Left ventricle myocardium superior (tissue), 1 donor: ENCODE measurements around the gene UTP11. TPM values are rescaled to one million over a fixed set of nuclear protein-coding genes. Genes with fewer than 3 reads are reported as not detected.

Experiments
- ATAC-seq: fragments of 200-7000 bp; cut with Tn5 transposase; one replicate; pipeline ENCODE4 v1.9.1; 2020; ENCODE audit warnings: mild to moderate bottlenecking, moderate library complexity
- DNase-seq: peaks from one replicate; pipeline ENCODE4 v3.0.0-alpha.2; 2020
- intact Hi-C: fragments of 100-400 bp; cut with micrococcal nuclease; formaldehyde crosslinking; loops from one replicate; pipeline ENCODE4 v1.11.0; 2022
- total RNA-seq: library from RNA; stranded (reverse); fragmentation: NEBNext Ultra II Directional; extraction: Animal tissue kit (Norgen Biotek cat#: 25700); gene quantifications from one replicate; pipeline ENCODE4 v1.2.1, GENCODE V29; 2021
- donor health status: DM: no; HTN: yes; CAD: no; lungs with severe emphysema.

Gene UTP11
- total RNA-seq, 1 donor from 2014 or later = 38.6 TPM

- ATAC-seq = no peak
- DNase-seq = no peak
- intact Hi-C loops = no loop called here
Measured at GRCh38 chr1:38041936-38042834, 29.7 kb downstream of the UTP11 start.

DNA sequence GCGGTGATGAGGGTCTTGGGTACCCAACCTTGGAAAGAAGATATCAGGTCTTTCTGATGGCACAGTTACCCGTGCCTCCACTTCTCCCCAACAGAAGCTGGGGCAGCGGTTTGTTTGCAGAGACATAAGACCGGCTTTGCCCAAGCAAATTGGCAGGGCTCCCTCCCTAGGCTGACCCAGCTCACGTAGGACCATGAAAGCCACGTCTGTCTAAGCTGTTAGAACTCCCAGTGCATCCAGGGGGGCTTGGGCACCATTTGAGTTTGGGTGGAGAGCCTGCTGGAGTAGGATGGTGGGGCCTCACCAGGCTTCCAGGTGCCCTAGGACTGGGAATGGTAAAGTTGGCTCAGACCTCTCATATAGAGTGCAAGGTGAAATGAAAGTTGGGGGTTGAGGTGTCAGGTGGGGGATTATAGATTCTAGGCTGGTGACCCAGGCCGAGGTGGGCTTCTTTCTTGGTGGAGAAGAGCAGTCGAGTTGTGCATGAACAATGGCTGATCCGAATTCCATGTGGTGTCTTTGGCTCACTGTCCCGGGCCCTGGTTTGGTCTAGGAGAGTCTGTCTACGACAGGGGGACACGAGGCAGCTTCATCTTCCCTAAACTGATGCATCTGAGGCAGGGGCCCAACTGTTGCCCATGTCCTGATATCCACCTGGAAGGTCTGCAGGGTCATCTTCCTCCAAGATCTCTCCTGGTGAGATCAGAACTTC, 30.7 kb downstream of the UTP11 start:
- ATAC-seq (no peak), DNase-seq (no peak)
- intact Hi-C loops = no loop called here

DNA sequence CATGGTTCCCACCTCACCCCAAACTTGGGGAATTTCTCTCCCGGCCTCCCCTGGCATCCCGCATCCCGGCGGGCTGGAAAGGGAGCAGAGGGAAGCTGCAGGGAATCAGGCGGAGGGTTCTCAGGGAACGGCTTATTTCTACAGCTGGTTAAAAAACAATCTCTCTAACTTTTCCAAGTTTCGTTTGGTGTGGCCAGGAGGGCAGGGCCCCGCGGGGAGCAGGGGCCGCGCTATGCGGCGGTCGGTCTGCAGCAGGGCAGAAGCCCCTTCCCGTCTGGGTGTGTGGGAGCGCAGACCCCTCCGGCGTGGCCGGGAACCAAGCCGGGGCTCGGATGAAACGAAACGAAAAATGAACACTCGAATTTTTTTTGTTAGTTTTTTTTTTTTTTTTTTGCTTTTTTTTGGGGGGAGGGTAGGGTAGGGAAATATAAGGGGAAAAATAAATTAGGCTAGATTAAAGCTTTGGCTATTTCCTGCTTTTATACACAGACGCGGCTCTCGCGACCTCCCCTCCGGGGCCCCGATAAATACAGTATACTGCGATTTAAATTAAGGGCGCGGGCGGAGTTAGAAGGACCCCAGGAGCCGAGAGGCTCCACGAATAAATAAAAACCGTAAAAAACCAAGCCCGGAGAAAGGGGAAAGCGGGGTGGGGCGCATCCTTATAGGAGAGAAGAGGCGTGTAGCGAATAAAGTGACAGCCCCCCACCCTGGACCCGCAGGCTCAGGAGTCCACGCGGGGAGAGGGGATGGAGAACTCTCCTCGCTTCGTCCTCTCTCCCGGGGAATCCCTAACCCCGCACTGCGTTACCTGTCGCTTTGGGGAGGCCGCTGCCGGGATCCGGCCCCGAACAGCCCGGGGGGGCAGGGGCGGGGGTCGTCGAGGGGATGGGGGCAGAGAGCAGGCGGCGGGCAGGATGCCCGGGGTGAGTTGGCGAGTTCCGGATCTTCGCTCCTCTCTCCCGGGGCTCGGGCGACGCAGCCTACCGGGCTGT, 32.0 kb downstream of the UTP11 start:
- intact Hi-C loops = no loop called here
- no peak for ATAC-seq

DNA sequence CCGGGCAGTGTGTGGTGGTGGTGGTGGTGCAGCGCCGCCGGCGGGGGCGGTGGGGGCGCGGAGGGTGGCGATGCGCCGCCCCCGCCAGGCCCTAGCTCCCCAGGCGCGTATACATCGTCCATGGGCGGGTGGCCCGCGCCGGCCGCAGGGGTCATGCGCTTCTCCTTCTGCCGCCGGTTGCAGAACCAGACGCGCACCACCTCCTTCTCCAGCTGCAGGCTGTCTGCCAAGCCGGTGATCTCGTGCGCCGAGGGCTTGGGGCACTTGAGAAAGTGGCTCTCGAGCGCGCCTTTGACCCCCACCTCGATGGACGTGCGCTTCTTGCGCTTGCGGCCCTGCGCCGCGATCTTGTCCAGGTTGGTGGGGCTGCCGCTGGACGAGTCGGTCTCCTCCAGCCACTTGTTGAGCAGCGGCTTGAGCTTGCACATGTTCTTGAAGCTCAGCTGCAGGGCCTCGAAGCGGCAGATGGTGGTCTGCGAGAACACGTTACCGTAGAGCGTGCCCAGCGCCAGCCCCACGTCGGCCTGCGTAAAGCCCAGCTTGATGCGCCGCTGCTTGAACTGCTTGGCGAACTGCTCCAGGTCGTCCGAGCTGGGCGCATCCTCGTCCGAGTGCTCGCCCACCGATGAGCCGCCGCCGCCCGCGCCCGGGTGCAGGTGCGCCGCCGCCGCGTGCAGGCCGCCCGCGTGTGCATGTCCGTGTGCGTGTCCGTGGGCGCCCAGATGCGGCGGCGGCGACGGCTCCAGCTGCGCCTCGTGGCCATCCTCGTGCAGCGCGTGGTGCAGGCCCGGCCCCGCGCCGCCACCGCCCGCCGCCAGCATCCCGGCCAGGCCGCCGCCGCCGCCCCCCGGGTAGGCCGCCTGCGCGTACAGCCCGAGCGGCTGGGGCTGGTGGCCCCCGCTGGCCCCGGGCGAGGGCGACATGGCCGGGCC, 33.1 kb downstream of the UTP11 start:
- ATAC-seq (no peak), DNase-seq (peak; percentile 46)
- intact Hi-C loops = no loop called here

More for the DNA sequence above, 32.0 kb downstream of the UTP11 start:
- no peak for DNase-seq

GRCh38 chr1:38046333-38046883, 33.9 kb downstream of the UTP11 start, which contains the start of gene POU3F1:
TSS of gene POU3F1 (minus strand) at chr1:38046793. CDS start at chr1:38046743, 50 bp downstream.
- ATAC-seq (no peak), DNase-seq (peak; percentile 51)
- intact Hi-C loops = no loop called here

- ATAC-seq (peak; percentile 99), DNase-seq (peak; percentile 95)
- intact Hi-C loops = no loop called here
Measured at GRCh38 chr1:38046884-38047602, 34.5 kb downstream of the UTP11 start.

- intact Hi-C loops = no loop called here
- DNase-seq (no peak), ATAC-seq (no peak)
Measured at GRCh38 chr1:38047603-38048141, 35.1 kb downstream of the UTP11 start.

- DNase-seq (no peak), ATAC-seq (no peak)
- intact Hi-C loops = no loop called here
Measured at GRCh38 chr1:38050397-38051078, 38.0 kb downstream of the UTP11 start.

DNA sequence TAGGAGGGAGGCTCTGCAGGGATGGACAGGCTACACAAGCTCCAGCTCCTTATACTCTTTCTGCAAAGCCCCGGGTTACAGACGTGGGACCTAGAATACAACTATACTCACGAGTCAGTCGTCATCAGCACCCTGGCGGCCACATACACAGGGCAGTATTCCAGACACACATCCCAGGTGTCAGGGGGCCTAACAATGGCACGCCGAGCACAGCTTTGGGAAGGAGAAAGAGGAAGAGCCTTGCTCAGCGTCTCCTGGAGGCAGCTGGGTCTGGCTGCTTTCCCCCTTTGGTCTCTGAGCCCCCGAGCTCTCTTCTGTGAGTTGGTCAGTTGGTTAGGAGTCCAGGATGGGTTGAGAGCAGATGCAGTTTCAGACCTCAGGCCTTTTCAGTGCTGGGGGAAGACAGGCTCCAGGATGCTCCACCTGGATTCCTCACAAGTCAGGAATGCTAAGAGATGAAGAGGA, 38.6 kb downstream of the UTP11 start:
- intact Hi-C loops = no loop called here
- no peak for ATAC-seq
- DNase-seq = no peak

DNA sequence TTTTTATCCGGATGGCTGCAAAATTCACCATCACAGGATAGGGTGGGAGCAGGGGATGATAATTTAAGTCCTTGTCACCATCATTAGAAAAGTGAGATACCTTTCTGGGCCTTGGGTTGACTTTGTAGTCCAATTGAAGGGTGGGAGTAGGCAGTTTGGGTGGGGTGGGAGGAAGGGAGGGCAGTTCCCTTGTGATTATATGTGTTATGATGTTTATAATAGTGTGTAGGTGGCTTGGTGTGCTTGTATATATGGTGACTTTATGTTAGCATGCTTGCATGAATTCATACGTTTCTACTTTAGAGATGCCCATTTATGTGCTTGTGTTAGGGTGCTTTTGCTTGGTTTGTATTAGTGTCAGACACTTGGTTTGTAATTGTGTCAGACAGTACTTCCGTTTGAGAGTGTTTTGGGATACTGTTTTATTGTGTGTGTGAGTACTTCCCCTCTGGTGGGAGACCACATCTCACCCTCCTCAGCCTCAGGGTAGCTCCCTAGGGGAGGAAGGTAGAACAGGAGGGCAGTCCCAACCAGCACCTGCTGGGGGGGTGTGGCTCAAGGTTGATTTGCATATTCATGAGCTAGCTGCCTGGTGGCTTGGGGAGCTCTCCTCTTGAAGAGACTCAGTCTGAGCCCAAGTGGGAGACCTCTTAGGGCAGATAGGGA, 40.3 kb downstream of the UTP11 start:
- DNase-seq (no peak), ATAC-seq (no peak)
- intact Hi-C loops = no loop called here

GRCh38 chr1:38053416-38054091, 41.0 kb downstream of the UTP11 start:
- intact Hi-C loops = no loop called here
- no peak for ATAC-seq
- DNase-seq = no peak

DNA sequence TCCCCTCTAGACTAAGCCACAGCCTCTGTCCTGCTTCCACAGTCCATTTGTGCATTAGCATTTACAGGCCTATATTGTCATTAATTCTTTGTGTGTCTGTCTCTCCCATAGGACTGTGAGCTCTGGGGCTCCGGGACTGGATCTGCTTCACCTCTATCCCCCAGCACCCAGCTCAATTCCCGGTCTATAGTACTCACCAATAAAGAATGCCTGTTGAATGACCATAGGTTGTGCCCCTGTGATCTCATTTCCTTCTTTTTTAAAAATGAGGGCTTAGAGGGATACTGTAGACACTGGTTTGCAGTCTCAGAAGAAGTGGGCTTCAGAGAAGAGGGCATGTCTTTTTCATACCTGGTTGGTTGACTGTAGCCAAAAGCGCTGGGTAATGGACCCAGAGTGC, 42.9 kb downstream of the UTP11 start:
- intact Hi-C loops = no loop called here
- DNase-seq (no peak), ATAC-seq (no peak)

- intact Hi-C loops = no loop called here
- DNase-seq (no peak), ATAC-seq (no peak)
Measured at GRCh38 chr1:38055965-38056364, 43.4 kb downstream of the UTP11 start.

GRCh38 chr1:38059635-38060250, 47.2 kb downstream of the UTP11 start:
- intact Hi-C loops = no loop called here
- DNase-seq (no peak), ATAC-seq (peak; percentile 48)

DNA sequence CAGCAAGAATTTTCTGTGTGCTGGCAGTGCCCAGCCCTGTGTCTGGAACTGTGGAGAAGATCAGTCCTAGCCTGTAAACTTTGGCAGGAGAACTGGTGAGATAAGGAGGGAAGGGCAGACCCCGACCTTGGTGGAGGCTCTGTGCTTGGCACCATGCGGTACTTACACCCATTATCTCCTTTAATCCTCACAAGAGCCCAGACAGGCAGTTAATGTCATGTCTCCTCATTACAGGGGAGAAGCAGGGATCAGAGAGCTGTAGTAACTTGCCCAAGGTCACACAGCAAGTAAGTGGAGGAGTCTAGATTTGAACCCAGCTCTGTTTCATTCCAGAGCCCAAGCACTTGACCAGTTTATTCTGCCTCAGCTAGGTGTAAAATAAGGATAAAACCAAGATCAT, 48.0 kb downstream of the UTP11 start:
- DNase-seq = no peak
- peak; percentile 48 for ATAC-seq
- intact Hi-C loops = no loop called here
